Choroid plexus epithelial cell (primary cell): ENCODE results near the gene PLEKHM2.

Source experiments
- DNase-seq: peaks from one replicate; pipeline ENCODE4 v3.0.0-alpha.2; 2010; ENCODE audit warnings: low read depth
- H3K4me3 ChIP-seq: 2 replicates; pipeline ENCODE4 v1.5.1; 2011; ENCODE audit warnings: low read depth, mild to moderate bottlenecking, control low read depth, low read length, moderate library complexity
- CTCF ChIP-seq: conservative IDR thresholded peaks from 2 replicates; pipeline ENCODE4 v1.5.1; 2011; ENCODE audit warnings: low read depth, mild to moderate bottlenecking, control low read depth, inconsistent platforms, low read length, moderate library complexity

The PLEKHM2 gene

GRCh38 chr1:15682936-15683341 is 1.2 kb upstream of the PLEKHM2 start:
- TF ChIP-seq CTCF: no peak
- no peak overlapping the region for H3K4me3 ChIP-seq
- no peak for DNase-seq

- peak overlapping the region; percentile 83 for H3K4me3 ChIP-seq
- no peak for DNase-seq
- TF ChIP-seq CTCF: no peak
Measured at GRCh38 chr1:15683345-15684039, 628 bp upstream of the PLEKHM2 start.

GRCh38 chr1:15684468-15685291 is 560 bp downstream of the PLEKHM2 start:
- no peak for DNase-seq
- TF ChIP-seq CTCF: no peak

GRCh38 chr1:15685820-15686219 is 1.7 kb downstream of the PLEKHM2 start:
- no peak for DNase-seq
- peak overlapping the region; percentile 0 for H3K4me3 ChIP-seq
- no peak for TF ChIP-seq CTCF

More at GRCh38 chr1:15684468-15685291, 560 bp downstream of the PLEKHM2 start:
- H3K4me3 ChIP-seq: peak overlapping the region; percentile 83

GRCh38 chr1:15687446-15687845 is 3.3 kb downstream of the PLEKHM2 start:
- no peak overlapping the region for H3K4me3 ChIP-seq
- TF ChIP-seq CTCF: no peak
- no peak for DNase-seq

- DNase-seq: no peak
- no peak overlapping the region for H3K4me3 ChIP-seq
- TF ChIP-seq CTCF: no peak
Measured at GRCh38 chr1:15690317-15690716, 6.2 kb downstream of the PLEKHM2 start.
